OCI-LY1 (cell line): ENCODE data around the gene DHDDS.

Experiments used
- CTCF ChIP-seq: fragments of 200-600 bp; sonication (generic), shearing (Covaris generic); IDR thresholded peaks from 2 replicates; pipeline ENCODE4 v1.5.1; 2017; ENCODE audit warnings: mild to moderate bottlenecking, antibody characterized with exemption, low read length, moderate library complexity, mixed read lengths
- EZH2 ChIP-seq: fragments of 200-600 bp; sonication (generic), shearing (Covaris generic); IDR thresholded peaks from 2 replicates; pipeline ENCODE4 v1.8.0; 2017; ENCODE audit warnings: borderline replicate concordance, mixed run types, mild to moderate bottlenecking, antibody characterized with exemption, low read length, moderate library complexity, mixed read lengths

GRCh38 chr1:26401891-26402290 lies 30.2 kb upstream of the DHDDS start:
- no peak for TF ChIP-seq CTCF
- no peak for TF ChIP-seq EZH2
